Hematopoietic multipotent progenitor cell treated with erythropoietin and hydrocortisone succinate and interleukin-3 and kit ligand, for 6 days (in vitro differentiated cells): ENCODE data around the gene CT47C1.
A peak's percentile ranks its signal among the peaks of the same experiment; 100 is the strongest.
"Not testable (repeated sequence)": the region's sequence is repeated elsewhere in the genome, so short reads cannot be mapped to it uniquely, and the experiment has no call there.

ENCODE experiments used
- DNase-seq: peaks from one replicate; pipeline ENCODE4 v3.0.0-alpha.2; 2015

CT47C1 gene

DNA sequence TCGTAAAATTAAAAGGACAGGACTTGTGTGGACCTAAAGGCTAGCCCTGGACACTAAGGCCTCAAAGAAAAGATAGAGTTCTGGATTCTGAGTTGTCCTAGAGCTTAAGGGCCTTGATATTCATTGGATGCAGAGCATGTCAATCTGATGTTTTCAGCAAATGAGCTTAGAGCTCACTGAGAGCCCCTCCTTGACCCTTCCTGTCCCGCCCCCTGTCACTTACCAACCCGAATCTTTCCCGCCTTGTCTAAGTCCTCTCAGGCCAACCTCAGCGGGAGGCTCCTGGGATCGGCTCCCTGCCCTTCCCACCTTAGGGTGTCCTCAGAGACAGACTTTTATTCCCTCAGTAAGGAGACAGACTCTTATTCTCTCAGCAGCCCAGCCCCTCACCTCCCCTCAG is at the start of gene CT47C1:
Gene CT47C1 (plus strand): TSS at position 250 of the 400 bp plus-strand sequence. CDS start 233 bp downstream, outside the sequence.
- DNase-seq = no peak

GRCh38 chrX:119025900-119026299 is 46.9 kb upstream of the CT47C1 start:
- DNase-seq = no peak

DNA sequence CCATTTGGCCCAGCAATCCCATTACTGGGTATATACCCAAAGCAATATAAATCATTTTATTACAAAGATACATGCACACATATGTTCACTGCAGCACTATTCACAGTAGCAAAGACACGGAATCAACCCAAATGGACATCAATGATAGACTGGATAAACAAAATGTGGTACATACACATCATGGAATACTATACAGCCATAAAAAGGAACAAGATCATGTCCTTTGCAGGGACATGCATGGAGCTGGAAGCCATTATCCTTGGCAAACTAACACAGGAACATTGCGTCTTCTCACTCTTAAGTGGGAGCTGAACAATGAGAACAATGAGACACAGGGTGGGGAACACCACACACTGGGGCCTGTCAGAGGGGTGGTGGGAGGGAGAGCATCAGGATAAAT is 46.4 kb upstream of the CT47C1 start:
- not testable (repeated sequence) for DNase-seq

DNA sequence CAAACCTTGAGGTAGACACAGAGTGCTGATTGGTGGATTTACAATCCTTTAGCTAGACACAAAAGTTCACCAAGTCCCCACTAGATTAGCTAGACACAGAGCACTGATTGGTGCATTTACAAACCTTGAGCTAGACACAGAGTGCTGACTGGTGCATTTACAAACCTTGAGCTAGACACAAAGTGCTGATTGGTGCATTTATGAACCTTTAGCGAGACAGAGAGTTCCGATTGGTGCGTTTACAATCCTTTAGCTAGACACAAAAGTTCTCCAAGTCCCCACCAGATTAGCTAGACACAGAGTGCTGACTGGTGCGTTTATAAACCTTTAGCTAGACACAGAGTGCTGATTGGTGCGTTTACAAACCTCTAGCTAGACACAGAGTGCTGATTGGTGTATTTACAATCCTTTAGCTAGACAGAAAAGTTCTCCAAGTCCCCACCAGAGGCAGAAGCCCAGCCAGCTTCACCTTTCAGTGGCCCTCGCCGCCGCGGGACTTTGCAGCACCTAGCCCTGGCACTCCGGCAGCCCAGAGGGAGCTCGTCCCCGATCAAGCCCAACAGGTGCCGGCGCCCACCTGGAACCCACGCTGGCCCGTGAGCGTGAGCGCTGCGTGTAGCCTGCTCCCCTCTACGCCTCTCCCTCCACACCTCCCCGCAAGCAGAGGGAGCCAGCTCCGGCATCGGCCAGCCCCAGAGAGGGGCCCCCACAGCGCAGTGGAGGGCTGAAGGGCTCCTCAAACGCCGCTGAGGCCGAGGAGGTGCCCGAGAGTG is 44.6 kb upstream of the CT47C1 start:
- not testable (repeated sequence) for DNase-seq

- no peak for DNase-seq
Observed at GRCh38 chrX:119028733-119029330, 44.0 kb upstream of the CT47C1 start.

GRCh38 chrX:119029656-119030055 is 43.1 kb upstream of the CT47C1 start:
- DNase-seq = not testable (repeated sequence)

DNA sequence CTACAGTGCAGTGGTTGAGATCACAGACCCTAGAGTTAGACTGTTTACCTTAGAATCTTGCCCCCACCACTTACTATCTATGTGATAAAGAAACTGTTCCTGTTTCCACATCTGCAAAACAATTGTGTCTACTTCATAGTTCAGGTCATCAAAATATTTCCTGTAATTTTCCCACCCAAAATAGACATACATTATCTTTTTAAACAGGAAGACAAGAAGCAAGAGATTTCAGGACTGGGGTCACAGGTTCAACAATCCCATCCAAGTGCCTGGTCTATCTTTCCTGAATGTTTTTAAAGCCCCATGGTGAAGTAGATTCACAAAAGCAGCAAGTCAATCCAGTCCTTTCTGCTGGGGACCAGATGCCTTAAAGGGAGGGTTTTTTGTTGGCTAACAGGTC is 41.8 kb upstream of the CT47C1 start:
- DNase-seq = no peak

DNA sequence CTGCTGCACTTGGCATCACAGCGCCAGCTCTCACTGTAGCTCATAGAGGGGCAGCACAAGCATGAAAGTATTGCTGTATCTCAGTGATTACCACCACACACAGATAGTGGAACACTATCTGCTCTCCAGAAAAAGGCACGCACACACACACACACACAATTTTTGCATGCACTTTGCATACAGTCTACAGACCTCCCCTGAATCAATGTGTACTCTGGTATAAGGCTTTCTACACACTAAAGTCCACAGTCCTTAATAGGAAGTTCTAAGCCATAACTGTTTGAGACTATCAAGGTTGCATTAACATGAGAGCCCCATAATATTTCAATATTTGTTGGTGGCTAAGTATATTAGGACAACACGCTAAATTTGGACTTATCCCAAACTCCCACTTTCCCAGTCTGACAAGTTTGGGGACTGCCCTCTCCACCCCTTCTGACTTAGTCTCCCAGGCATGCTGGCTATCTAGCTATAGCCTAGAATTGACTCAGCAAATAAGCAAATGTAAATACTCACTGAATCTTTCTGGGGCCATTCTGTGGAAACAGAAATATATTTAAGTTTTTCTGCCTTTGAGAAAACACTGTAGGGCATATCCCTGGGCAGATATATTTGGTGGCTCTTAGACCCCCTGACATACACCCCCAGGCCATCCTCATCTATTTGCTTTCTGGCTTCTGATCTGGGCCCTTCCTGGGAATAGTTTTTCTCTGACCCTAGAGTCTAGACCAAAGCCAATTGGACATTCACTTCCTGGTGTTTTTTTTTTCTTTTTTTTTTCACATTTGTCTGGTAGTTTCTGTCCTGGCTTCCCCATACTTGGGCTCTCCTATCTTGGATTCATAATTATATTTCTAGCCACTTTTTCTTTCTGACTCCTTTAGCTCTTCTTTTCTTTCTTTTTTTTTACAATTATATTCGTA is 36.4 kb upstream of the CT47C1 start:
- no peak for DNase-seq

DNA sequence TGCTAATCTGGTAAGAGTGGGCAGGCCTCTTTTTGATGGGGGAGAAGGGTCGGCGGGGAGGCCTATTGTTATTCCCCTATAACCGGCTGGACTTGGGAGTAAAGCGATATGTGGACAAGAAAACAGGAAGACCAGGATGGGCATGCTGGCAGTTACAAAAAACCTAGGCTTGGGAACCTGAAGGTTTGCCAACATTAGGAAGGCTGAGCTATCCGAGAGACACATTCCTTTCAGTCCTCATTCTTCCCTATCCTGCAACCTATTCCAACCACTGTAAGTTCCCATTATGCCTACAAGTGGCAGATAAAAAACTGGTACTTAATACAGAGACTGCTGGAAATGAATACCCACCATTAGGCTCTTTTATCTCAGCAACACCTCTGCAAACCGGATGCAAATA is 32.4 kb upstream of the CT47C1 start:
- no peak for DNase-seq

GRCh38 chrX:119041175-119041574 is 31.6 kb upstream of the CT47C1 start:
- DNase-seq = no peak

- DNase-seq = no peak
Observed at GRCh38 chrX:119042040-119042439, 30.8 kb upstream of the CT47C1 start.

DNA sequence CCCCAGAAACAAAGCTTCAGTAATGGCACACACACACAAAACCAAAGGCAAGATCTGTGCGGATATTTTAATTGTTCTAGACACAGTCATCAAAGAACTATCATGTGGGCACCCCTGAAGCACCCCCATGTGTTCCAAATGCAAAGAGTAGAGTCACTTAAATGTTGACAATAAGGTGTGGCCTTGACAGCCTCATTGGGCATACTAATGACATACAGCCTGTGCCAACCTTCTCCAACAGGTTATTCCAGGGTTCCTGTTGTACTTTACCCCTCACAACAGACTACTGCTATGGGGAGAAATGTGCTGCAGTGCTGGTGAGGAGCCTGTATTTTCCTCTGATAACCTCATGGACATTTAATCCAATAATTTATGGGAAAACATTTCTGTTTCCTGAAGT is 29.8 kb upstream of the CT47C1 start:
- no peak for DNase-seq

DNA sequence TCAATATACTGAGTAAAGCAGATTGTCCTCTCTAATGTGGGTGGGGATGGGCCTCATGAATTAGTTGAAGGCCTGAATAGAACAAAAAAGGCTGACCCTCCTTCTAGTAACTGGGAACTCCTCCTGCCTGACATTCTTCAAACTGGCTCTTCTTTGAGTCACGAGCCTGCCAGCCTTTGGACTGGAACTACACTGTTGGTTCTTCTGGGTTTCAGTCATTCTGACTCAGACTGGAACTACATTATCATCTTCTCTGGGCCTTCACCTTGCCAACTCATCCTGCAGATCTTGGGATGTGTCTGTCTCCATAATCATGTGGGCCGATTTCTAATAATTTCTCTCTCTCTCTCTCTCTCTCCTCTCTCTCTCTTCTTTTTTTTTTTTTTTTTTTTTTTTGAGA is 26.9 kb upstream of the CT47C1 start:
- no peak for DNase-seq

GRCh38 chrX:119055687-119056086 is 17.1 kb upstream of the CT47C1 start:
- DNase-seq = no peak

GRCh38 chrX:119062750-119063374 is 9.9 kb upstream of the CT47C1 start:
- DNase-seq = no peak

DNA sequence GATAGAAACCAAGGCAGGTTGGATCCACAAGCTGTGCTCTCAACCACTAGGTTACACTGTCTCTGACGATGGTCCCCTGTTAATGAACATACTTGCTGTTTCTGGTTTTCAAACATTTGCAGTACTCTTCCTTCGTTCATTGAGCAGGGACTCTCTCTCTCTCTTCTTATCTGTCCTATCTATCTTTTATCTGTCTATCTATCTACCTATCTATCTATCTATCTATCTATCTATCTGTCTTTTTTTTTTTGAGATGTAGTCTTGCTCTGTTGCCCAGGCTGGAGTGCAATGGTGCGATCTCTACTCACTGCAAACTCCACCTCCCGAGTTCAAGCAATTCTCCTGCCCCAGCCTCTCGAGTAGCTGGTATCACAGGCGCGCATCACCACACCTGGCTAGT is 9.4 kb upstream of the CT47C1 start:
- DNase-seq = no peak

- DNase-seq = peak; percentile 59
Observed at GRCh38 chrX:119067023-119067739, 5.6 kb upstream of the CT47C1 start.

- DNase-seq = no peak
Observed at GRCh38 chrX:119069128-119069527, 3.7 kb upstream of the CT47C1 start.

- DNase-seq = no peak
Observed at GRCh38 chrX:119069762-119070161, 3.0 kb upstream of the CT47C1 start.

DNA sequence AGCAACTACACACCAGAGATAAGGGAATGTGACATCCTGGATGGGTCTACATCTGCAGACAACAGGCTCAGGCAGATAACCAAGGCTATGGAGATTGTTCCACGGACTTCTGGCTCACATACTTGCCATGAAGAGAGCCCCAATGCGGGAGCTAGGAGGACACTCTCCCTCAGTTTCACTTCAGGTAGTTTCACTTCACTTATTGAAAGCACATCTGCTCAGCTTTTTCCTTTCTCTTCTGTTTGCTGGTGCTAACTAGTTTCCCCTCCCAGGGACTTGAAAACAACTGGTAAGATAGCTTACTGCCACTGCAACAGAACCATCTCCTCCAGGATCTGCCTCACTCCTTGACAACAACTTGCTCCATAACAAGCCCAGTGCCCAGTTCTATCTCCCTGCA is 1.4 kb upstream of the CT47C1 start:
- DNase-seq = no peak

GRCh38 chrX:119073200-119073905 is 560 bp downstream of the CT47C1 start:
- no peak for DNase-seq

DNA sequence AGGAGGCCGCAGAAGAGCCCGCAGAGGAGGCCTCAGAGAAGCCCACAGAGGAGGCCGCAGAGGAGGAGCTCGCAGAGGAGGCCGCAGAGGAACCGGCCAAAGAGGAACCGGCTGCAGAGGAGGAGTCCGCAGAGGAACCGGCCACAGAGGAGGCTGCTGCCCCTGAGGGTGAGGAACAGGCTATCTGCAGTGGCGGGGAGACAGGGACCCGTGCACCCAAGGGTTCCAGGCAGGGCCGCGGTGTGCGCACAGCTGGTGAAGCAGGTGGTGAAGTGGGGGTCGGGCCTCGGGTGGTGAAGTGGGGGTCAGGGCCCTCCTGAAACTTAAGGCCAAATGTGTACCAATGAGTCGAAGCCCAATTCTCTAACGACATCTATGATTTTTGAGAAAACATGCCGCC is 1.1 kb downstream of the CT47C1 start:
- DNase-seq = no peak
